GM19397 (cell line): ENCODE data around the gene LCTL.

Source experiments
- ATAC-seq: cut with Tn5 transposase; IDR thresholded peaks from one replicate; pipeline ENCODE4 v1.9.1; 2021; ENCODE audit warnings: mild to moderate bottlenecking, moderate library complexity; ENCODE audit not compliant: unreplicated experiment

LCTL gene

GRCh38 chr15:66566963-66567531 lies 1.2 kb upstream of the LCTL start:
- ATAC-seq: no peak

DNA sequence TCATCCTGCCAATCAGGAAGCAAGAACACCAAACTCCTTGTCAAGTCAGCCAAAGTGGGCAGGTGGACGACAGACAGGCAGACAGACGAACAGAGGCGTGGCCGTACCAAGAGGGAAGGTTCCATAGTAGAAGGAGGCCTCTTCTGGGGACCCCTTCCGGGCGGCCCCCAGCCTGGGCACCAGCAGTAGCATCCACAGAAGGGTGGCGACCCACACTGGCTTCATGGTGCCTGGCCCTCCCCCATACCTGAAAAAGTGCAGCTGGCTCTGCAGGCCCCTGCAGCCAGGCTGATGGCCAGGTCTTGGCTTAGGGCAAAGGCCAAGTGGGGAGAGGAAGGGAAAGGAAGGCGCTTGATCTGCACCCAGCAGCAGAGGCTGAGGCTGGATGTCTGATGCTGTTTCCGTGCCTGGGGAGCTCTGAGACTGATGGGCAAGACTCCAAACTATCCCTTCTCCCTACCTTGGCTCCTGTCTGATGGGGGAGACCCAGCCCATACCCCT lies 607 bp downstream of the LCTL start:
- ATAC-seq: no peak

- no peak for ATAC-seq
Measured at GRCh38 chr15:66564136-66565041, 1.4 kb downstream of the LCTL start.

GRCh38 chr15:66563566-66564110 lies 2.2 kb downstream of the LCTL start:
- ATAC-seq: no peak

GRCh38 chr15:66563126-66563525 lies 2.7 kb downstream of the LCTL start:
- no peak for ATAC-seq

DNA sequence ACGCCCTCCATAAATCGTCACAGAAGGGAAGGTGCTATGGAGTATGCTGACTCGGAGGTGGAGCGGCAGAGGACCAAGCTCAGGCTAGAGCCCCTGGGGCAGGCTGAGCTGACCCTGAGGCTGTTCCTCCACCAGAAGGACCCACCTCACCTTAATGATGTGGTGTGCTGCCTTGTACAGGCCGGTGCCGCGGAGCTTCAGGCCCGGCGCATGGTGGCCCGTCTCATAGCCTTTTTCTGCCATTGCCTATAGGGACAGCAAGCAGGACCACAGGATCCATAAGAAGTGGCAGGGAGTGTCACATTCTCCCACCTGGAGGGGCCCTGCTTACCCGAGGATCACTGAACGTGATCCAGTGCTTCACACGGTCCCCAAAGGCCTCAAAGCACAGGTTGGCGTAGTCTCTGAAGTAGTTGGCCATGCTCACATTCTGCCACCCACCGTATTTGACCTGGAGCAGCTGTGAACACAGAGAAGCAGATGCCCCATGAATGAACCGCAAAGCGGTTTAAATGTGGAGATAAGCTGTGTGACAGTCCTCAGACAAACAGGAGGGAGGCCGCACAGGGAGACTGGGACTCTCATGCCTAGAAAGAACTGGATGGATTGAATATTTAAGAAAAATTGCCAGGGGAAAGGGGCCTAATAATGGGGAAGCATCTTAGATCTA lies 4.8 kb downstream of the LCTL start:
- ATAC-seq: no peak

DNA sequence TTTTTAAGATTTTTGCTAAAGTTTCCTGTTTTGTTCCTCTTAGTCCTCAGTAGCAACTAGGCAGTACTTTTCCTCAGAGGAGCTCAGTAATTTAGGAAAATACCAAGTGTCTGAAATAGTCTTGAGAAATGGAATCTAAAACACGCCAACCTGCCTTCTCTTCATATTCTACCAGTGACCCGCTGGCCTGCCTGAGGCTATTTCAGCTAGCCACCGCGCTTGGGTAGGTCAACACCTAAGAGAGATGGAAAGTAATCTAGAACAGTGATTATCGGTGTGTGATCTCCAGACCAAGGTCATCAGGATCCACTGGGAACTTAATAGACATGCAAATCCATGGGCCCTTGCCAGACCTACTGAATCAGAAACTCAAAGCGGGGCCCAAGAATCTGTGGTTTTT lies 7.5 kb downstream of the LCTL start:
- ATAC-seq: no peak

DNA sequence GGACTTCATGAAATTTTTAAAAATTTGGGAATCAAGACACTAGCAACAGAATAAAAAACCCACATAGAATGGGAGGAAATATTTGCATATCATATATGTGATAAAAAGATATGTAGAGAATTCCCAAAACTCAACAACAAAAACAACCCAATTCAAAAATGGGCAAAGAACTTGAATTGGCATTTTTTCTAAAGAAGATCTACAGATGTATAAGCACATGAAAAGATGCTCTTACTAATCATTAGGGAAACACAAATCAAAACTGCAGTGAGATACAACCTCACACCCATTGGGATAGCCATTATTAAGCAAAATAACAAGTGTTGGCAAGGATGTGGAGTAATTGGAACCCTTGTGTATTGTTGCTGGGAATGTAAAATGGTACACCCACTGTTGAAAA lies 10.1 kb downstream of the LCTL start:
- no peak for ATAC-seq

GRCh38 chr15:66545255-66545654 lies 20.5 kb downstream of the LCTL start:
- ATAC-seq: no peak

DNA sequence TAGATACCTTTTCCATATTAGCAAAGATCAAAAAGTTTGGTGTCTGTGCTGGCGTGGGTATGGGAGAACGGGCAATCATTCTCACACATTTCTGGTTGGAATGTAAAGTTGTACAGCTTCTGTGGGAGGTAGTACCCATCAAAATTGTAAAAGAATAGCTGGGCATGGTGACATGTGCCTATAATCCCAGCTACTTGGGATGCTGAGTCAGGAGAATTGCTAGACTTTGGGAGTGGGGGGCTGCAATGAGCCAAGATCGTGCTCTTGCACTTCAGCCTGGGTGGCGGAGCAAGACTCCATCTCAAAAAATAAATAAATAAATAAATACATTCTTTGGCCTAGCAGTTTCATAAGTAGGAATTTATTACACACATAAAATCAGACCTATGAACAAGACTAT lies 22.9 kb downstream of the LCTL start:
- no peak for ATAC-seq

GRCh38 chr15:66535056-66535455 lies 30.7 kb downstream of the LCTL start:
- ATAC-seq: no peak

DNA sequence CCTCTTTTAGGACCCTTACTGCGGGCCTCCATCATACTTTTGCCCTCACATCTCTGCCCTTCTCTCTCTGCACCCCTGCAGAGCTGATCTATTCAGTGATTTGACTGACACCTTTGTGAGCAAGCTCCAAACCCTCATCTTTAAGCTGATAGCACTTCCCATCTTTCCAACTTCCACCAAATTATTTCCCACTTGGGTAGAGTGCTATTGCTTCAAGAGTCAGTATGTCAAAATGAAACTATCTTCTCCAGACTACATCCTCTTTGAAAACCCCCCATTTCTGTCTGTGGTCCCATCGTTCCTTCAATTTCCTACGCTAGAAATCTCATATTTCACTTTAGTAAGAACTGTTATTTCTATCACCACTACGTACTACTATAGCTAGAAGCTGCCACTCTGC lies 41.0 kb downstream of the LCTL start:
- ATAC-seq: no peak

GRCh38 chr15:66523926-66524325 lies 41.9 kb downstream of the LCTL start:
- no peak for ATAC-seq

GRCh38 chr15:66515901-66516322 lies 49.9 kb downstream of the LCTL start:
- no peak for ATAC-seq

GRCh38 chr15:66514586-66514985 lies 51.2 kb downstream of the LCTL start:
- ATAC-seq: no peak

DNA sequence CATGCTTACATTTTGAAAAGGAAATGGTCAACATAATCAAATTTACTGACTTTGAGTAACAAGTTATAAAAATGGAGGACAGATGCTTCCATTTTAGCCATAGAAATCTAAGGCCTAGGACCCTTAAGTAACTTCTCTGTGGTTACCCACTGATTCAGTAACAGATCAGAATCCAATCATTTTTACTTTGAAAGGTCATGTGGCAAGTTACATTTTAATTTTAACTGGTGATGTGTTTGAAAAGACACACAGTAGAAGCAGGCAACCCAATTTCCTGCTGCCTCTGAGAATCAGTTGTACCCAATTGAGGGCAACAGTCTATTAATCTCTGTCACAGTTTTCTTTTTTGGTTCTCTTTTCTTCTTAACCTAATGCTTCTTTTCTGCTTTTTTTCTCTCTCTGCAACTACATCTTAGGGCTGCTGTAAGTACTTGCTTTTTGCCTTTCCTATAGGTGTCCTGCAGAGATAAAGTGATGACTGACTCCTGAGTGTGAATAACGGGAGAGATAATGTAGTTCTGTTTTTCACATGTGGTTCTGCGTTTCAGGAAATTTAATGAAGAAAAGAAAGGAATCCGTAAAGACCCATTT lies 57.4 kb downstream of the LCTL start:
- ATAC-seq: no peak

DNA sequence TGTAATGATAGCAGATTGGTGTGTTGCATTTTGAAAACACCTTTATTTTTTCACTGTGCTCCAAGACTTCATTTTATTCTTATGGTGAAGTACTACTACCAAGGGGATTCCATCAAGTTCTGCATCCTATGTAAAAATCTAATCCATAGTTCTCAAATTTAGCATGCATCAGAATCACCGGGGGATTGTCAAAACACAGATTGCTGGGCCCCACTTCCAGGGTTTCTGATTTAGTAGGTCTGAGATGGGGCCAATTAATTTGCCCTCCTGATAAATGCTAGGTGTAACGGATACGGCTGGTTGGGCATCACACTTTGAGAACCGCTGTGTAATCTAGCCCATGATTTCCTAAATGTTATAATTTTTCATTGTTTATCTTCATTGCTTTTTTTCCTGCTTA lies 60.0 kb downstream of the LCTL start:
- ATAC-seq: no peak

GRCh38 chr15:66505430-66505811 lies 60.4 kb downstream of the LCTL start:
- ATAC-seq: no peak

DNA sequence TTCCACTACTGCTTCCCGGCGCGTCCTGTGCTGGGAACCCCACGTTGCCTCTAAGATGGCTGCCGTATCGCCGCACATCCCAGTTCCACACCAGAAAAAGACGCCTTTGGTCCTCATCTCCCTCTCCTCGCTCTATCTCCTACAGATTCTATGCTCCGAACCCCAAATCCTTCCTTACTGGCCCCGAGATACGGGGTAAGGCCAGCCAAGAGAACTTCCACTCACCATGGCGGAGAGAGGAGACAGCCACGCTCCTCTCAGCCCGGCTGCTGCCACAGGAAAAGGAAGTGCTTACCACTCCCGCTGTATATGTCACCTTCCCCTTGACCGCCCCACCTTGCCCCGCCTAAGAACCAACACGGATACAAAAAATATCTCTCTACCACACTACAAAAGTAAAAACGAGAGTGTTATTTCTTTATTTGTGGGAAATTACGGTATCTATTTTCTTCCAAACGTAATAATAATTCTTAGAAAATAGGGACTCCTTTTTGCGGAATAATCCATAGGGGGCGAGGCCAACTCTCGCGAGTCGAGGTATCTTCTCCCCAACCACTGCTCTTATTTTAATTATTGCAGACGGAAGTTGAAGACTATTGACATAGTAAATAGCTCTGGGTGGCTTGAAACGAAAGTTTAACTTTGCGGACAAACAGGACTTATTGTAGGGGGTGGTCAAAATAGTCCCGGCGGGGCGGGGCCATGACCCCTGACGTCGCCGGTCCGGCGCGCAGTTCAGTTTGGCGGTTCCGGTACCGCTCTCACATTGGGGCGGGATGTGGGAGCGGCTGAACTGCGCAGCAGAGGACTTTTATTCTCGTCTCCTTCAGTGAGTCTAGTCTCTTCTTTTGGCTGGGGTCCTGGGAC lies 61.0 kb downstream of the LCTL start, which contains the start of the genes RPL4 and ZWILCH:
RPL4 (minus strand) TSS at position 293 of the 867 bp plus-strand sequence; CDS start at position 228, 65 bp downstream.
ZWILCH (plus strand) TSS at position 764 of the 867 bp plus-strand sequence; CDS start at position 777, 13 bp downstream.
- peak; percentile 82 for ATAC-seq
